ENCODE data around the gene KCNQ2.
"Not testable (repeated sequence)": the region's sequence is repeated elsewhere in the genome, so short reads cannot be mapped to it uniquely, and the experiment has no call there.

KCNQ2 gene

DNA sequence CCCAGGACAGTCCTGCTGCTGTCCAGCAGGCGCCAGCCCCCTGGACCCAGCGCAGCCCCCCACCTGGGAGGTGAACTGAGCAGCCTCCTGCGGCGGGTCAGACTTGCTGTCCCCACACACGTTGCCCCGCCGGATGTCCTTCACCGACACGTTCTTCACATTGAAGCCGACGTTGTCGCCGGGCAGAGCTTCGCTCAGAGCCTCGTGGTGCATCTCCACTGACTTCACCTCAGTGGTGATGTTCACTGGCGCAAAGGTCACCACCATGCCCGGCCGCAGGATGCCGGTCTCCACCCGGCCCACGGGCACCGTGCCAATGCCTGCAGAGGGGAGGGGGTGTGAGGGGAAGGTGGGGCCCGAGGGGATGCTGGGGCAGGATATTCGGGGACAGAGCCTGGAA lies 18.0 kb upstream of the KCNQ2 start:
- no peak for DNase-seq

DNA sequence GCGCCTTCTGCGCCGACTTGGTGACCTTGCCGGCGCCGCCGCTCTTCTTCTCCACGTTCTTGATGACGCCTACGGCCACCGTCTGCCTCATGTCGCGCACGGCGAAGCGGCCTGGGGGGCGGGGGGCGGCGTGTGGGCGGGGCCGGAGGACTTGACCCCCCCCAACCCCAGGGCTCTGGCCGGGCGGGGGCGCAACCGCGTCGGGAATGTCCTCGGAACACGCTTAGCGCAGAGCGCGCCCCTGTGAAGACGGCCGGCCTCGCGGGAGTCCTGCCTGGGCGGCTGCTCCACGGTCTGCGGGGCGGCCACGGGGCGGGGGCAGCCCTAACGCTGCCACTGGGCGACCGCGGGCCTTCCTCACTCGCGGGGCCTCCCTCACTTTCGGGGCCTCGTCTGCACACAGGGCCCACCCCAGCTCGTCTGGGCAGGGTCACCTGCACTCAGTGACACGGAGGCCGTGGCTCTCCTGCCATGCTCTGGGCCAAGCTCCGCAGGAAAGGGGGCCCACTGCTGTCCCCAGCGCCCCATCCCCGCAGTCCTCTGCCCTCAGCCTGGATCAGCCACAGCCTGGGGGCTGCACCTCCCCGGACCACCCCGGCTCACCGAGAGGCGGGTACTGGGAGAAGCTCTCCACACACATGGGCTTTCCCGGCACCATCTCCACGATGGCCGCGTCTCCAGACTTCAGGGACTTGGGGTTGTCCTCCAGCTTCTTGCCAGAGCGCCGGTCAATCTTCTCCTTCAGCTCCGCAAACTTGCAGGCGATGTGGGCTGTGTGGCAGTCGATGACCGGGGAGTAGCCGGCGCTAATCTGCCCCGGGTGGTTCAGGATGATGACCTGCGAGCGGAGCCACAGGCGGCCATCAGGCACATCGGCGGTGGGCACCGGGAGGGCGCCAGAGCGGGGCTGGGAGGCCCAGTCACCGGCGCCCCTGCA lies 16.1 kb upstream of the KCNQ2 start:
- no peak for DNase-seq

DNA sequence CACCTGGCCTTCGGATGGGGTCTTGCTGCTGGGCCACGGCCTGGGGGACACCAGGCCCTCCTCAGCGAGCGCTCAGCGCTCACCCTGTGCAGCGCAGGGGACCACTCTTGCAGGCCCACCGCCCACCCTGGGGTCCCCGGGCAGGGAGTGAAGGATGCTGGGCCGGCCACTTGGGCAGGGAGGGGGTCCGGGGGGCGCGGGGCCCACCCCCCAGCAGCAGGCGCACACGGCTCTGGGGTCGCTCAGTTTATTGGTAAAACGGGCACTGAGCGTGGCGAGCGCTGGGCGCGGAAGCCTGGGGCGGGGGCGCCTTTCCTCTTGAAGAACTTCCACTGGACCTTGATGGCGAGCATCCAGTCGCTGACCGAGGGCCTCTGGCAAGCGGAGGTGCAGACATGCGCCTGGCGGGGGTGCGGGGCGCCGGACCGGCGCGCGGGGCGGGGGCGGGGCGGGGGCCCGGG lies 15.4 kb upstream of the KCNQ2 start:
- DNase-seq = no peak

DNA sequence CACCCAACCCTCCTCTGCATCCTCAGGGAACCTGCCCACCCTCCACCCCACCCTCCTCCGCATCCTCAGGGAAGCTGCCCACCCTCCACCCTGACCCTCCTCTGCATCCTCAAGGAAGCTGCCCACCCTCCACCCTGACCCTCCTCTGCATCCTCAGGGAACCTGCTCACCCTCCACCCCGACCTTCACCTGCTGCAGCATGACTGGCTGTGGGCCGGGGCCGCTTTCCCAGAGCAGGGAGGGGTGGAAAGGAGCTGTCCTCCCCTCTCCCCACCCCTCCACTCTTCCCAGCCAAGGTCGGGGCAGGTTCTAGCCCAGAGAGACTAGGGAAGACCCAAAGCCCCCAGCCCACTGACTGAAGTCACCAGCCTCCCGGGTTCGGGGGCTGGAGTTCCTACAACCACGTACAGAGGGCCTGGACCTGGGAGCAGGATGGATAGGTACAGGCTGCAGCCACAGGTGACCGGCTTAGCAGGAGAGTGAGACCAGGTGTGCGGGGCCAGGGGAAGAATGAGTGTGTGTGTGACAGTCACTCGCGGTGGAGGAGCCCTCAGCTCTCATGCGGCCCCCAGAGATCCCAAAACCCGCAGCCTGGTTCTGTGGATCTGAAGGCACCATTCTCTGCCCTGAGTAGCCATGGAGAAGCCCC lies 14.8 kb upstream of the KCNQ2 start:
- no peak for DNase-seq

DNA sequence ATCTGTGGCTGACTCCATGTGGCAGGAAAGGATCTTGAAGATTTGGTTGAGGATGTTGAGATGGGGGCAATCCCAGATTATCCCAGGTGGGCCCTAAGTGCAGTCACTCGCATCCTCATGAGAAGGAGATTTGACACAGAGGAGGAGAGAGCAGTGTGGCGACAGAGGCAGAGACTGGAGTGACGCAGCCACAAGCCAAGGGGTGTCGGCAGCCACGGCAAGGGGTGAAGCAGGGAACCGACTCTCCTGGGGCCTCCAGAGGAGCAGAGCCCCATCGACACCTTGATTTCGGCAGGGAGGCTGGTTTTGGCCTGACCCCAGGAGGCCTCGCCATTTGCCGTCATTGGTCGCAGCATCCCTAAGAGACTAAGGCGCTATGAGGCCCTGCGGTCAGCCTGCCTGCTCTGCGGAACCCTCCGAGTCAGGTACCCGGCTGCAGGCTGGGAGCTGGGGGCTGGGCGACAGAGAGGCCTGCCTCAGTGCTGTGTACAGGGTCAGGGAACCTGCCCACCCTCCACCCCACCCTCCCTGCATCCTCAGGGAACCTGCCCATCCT lies 13.9 kb upstream of the KCNQ2 start:
- DNase-seq = no peak

DNA sequence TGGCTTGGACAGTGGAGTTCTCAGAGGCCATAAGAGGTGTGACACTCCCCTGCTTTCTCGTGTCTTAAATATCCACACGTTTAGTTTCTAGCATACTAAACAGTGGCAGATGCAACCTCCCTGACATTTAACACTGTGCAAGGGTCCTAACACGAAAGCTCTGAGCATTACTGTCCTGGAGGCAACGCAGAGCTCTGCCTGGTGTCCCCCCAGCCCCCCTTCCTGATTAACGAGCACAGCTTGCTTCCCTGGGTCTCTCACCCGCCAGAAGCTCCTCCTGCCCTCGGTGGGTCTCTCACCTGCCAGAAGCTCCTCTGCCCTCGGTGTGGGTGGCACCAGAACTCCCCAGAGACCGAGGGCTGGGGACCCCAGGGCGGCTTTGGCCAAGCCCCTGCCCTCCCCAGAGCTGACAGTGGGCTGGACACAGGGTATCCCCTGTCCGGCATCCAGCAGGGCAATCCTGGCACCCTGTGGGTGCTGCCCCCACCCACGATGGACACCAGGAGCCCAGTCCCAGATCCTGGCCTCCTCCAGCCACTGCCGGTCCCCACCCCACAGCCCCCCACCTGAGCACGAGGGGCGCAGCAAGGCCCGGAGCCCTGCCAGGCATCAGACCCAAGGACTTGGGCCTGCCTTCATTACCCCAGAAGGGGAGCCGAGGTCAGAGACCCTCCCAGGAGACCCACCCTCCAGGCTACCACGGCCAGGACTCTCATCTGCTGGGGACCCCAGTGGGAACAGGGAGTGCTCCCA lies 12.4 kb upstream of the KCNQ2 start:
- no peak for DNase-seq

DNA sequence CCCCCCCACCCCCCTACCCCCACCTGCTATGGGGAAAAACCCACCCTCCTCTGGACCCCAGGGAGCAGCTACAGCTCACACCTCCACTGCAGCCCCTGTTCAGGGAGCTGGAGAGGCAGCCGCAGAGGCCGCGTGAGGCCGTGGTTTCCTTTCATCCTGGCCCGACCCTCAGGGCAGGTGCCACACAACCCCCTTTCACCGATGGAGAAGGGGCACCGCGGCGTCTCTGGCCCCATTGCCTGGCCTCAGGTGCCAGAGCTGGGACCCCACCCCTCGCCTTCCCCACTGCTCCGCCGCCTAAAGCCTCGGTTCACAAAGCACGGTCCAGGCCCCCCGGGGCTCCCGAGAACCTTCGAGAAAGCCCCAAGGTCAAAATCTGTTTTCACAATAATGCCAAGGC lies 11.8 kb upstream of the KCNQ2 start:
- no peak for DNase-seq

DNA sequence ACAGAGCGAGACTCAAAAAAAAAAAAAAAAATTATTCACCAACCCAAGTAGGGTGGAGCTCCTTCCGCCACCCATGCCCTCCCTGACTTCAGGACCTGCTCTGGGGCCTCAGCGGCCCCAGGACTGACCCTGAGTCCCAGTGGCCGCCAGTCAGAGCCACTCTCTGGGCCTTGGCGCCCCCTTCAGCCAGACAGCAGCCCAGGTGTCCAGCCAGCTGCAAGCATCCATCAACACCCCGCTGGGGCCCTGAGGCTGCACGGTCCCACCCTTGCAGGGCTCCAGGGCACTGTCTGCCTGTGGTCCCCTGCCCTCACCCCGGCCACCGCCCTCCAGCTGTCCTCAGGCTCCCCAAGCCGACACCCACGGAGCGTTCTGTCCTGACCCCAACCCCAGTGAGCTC lies 11.4 kb upstream of the KCNQ2 start:
- DNase-seq = no peak

DNA sequence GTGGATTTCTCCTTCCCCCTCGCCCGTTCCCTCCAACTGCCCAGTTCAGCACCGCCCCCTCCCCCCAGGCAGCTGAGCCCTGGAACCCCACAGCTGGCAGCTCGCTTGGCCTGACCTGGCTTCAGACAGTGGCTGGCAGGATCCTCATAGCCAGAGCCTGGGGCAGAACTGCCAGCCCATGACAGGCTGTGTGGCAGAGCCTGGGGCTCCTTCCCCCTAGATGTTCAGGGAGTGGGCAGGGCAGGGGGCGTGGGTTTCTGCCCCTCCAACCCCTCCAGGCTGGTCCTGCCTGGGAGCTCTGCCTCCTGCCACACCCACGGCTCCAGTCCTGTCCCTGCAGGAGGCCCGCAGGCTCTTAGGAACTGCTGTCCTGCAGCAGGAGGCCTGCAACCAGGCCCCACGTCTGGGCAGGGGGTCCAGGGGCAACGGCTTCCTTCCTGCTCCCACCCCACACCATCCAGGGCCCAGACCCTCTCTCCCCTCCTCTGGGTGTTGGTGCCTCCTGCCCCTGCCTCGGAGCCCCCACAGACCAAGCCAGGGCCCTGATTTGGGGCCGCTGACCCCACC lies 9.6 kb upstream of the KCNQ2 start:
- no peak for DNase-seq

DNA sequence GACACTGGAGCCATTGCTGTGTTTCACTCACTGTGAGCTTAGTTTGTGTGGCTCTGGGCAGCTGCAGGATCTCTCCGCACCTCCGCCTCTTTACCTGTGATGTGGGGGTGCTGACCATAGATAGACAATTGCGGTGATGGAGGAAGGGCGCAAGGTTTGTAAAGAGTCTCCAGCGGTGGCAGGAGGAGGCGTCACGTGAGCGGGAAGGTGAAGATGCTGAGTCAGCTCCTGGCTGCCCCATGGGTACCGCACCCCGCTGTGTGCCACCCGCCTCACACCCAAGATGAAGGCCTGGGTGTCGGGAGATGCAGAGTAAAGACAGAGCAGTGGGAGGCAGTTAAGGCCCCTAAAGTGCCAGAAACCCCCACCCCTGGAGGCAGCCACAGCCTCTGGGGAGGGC lies 9.0 kb upstream of the KCNQ2 start:
- no peak for DNase-seq

DNA sequence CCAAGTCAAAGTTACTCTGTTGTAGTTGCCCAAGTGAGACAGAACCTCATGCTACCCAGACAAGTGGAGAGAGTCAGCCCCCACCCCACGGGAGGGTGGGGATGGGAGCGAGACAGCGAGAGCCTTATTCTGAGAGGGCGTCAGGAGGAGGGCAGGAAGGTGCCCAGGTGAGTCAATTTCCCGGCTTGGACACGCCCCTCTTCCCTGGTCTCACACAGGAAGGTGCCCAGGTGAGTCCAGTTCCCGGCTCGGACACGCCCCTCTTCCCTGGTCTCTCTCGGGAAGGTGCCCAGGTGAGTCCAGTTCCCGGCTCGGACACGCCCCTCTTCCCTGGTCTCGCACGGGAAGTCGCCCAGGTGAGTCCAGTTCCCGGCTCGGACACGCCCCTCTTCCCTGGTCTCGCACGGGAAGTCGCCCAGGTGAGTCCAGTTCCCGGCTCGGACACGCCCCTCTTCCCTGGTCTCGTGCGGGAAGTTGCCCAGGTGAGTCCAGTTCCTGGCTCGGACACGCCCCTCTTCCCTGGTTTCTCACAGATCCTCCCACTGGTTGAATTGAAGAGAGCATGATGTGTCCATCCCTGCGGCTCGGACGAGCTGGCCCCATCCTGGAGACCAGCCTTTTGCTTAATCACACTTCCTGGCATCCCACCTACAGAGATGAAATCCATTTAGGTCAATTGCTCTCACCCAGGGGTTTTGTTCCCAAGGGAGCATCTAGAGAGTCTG lies 7.4 kb upstream of the KCNQ2 start:
- DNase-seq = not testable (repeated sequence)

DNA sequence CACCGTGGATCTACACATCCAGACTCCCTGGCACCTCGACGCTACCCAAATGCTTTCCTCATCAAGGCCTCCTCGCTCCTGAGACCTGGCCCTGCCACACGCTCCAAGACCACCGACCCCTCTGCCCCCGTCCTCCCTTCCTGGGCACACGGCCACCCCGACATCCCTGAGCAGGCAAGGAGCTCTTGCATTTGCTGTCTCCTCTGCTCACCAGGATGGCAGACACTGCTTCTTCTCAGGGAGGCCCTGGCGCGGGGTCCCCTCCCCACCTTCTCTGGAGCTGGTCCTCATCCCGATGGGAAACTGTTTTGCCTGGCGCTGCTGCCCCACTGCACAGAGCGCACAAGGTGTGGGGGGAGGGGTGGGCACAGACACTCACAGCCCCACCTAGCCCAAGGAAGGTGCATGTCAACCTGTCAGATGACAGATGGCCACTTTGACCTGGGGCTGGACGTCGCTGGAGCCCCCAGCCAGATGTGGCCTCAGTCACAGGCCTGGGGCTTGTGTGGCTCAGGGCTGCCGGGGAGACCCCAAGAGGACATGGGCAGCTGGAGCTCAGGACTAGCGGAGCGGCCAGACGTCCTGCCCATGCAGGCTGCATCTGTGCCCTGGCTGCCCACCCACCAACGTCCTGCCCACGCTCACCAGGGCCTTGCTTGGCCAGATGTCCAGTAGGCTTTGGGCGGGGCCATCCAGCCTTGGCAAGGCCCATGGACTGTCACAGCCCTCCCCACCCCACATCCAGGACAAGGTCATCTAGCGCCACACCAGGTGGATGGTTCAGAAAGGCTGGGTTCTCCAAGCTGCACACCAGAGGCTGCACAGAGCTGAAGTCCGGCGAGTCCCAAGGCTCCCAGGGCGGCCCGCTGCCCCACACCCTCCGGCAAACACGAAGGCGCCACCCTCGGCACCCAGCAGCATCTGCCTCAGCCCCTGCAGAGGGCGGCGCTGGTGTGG lies 6.2 kb upstream of the KCNQ2 start:
- no peak for DNase-seq

DNA sequence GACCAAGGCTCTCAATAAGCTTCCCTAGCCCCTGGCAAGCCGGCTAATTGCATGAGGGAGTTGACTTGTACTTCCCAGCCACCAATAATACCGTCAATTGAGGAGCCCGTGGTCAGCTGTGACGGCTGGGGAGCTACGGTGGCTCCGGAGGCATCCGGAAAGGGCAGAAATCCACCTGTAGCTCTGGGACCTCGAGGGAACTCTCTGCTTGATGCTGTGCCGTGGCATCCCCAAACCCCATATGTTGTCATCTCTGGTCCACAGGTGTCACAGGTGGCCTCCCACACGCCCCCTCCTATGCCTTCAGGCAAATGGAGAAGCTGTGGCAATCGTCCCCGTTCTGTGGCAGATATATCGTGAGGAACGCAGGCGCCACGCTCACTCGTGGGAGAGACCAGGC lies 5.5 kb upstream of the KCNQ2 start:
- DNase-seq = no peak

DNA sequence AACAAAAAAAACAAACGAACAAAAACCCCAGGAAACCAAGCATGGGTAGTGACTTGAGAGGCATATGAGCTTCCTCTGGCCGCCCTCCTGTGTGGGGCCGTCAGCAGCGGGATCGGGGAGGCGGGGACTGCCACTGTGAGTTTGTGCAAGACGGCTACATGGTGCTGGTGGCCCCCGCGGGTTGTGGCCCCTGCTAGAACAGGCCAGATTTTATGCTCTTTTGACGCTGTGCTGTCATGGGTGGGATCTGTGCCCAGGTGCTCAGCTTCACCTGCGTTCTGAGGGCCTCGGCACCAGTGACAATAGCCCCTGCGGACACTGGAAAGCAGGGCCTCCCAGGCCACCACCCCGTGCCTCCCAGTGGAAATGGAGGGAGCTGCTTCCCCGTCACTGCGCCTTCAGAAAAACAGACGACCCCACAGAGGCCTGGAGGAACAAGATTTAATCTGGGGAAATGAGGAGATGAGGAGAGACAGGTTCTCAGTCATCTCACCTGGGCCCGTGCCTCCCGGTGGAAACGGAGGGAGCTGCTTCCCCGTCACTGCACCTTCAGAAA lies 4.7 kb upstream of the KCNQ2 start:
- no peak for DNase-seq

DNA sequence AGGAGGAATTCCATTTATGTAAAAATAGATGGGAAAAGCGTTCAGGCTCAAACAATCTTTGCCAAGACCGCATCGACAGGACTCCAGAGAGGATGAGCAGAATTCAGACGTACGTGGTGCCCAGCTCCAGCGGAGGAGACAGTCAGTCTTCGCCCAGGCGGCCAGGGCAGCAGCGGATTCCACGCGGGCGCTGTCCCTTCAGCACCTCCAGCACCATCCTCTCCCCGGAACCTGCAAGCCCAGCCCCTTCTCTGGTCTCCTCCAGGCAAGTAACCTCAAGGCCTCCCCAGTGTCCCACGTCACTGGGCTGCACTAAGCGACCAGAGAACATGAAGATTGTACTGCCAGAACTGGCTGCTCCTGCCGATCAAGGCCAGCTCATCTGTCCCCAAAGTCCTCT lies 2.8 kb upstream of the KCNQ2 start:
- no peak for DNase-seq

DNA sequence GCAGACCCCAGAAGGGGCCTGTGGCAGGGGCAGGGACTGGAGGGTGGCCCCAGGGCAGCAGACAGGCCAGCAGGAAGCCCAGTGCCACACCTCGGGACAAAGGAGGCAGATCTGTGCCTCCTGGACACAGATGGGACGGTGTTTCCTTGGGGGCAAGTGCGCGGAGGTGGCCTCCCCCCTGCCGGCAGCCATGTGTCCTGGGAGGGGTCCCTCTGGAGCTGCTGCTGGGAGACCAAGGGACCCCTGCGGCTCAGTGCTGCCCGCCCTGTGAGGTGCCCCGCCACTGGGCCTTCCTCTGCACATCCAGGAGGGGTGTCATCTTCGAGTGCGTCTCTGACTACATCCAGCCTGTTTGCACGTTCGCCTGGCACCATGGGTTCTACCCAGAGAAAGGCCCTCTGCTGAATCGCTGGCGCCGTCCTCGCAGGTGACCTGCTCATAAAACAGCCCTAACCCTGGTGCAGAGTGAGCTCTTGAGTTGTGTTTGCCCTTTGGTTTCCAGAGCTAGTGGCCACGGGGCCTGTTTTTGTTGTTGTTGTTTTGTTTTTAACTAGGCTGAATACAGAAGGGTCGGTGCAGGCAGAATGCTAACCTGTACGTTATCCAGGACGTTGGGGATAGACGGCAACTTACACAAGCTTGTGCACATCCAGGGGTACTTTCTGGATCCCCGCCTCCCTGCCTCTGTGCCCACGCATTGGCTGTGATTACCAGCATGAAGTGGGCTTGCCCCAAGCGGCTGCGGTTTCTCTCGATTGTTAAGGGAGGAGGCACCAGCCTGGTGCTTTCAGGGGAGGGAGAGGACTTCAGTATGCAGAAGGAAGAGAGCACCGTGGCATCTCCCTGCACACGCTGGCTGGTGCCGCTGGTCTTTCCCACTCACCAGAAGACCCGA lies 1.3 kb upstream of the KCNQ2 start:
- DNase-seq = no peak

DNA sequence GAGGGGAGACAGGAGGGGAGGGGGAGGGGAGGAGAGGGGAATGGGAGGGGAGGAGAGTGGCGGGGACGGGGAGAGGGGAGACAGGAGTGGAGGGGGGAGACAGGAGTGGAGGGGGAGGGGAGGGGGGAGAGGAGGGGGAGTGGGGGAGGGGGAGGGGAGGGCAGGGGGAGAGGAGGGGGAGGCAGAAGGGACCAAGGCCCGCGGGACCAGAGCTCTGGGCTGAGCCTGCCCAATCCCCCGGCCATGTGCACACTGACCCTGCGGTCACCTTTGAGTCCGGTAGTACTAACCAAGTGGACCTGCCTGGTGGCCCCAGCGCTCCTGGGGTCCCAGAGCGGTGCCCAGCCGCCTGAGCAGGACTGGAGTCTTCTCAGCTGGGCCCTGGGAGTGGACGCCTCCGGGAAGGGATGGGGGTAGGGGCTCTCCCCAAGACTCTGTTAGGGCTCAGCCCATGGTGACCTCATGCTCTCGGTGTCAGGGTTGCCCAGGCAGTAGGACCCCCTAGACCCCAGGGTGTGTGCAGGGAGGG lies 471 bp upstream of the KCNQ2 start:
- no peak for DNase-seq

DNA sequence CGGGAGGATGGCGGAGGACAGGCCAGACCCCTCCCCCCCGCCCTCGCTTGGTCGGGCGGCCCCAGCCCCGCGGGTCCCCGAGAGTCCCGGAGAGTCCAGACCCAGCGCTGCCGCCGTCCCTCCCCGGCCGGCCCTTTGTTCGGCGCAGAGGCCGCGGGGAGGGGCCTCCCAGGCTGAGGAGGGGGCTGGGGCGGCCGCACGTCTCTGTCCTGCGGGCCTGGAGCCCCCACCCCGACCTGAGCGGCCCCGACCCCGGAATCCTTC lies 806 bp downstream of the KCNQ2 start:
- DNase-seq = no peak

DNA sequence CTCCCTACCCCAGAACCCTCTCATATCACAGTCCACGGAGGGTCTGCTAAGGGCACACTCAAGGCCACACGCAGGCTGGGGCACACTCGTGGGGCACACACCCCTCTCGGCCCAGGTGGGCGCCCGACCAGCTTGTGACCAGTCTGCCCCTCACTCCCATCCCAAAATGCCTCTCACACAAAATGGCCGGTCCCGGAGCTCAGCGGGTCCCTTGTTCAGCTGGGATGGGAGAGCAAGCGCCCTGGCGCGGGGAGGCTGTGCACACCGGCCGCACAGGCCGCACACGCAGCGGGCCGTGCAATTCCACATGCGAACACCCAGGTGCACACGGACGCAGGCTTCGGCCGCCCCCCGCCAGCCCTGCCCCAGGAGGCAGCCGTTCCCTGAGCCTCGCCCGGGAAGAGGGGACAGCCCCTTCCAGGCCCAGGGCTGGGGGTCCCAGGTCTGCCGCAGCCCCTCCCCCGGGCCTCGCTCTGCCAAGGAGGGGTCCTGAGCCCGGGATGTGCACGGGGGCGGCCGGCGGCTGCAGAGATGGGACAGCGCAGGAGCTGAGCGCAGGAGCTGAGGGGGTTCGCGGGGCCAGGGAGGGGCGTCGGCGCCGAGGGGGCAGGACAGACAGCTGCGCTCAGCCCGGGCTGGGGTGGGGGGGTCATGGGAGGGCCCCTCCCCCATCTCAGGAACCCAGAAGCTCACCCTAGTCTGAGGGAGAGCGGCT lies 1.3 kb downstream of the KCNQ2 start:
- no peak for DNase-seq

All from activated CD4-positive, CD25-positive, alpha-beta regulatory T cell (primary cell).